HG03108 (cell line): Measurements from ENCODE around the gene C4orf50.

ENCODE experiments used
- ATAC-seq: cut with Tn5 transposase; IDR thresholded peaks from one replicate; pipeline ENCODE4 v1.9.1; 2021; ENCODE audit warnings: moderate library complexity; ENCODE audit not compliant: unreplicated experiment

The C4orf50 gene

DNA sequence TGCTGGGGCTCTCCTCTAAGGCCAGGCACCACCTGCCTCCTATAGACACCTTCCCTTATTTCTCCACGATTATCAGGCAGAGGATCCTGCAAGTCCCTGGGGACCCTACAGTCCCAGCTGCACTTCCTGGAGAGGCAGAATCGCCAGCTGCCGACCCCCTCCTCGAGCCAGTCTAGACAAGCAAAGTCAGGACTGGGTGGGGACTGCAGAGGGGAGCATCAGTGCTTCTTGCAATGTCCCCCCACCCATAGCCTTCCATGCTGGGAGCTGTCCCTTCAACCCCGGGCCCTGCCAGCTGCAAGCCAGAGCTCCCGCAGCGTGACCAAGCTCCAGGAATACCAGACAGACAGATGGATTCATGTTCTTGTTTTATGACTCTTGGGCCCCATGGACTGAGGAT is 124.0 kb downstream of the C4orf50 start:
- no peak for ATAC-seq

DNA sequence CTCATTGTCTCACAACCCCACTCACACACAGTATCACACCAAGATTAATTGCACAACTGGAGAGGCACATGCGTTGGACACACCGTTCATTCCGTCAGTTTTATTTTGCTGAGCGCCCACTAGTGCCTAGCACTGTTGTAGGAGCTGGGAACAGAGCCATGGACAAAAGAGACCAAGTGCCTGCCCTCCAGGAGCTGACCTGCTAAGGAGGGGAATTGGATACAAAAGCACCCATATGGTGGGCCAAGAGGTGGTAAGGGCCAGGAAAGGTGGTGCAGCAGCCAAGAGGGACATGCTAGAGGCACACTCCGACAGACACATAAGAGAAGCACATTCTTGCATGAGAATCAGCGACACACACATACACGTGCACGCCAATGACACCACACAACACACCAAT is 124.6 kb downstream of the C4orf50 start:
- ATAC-seq: no peak

DNA sequence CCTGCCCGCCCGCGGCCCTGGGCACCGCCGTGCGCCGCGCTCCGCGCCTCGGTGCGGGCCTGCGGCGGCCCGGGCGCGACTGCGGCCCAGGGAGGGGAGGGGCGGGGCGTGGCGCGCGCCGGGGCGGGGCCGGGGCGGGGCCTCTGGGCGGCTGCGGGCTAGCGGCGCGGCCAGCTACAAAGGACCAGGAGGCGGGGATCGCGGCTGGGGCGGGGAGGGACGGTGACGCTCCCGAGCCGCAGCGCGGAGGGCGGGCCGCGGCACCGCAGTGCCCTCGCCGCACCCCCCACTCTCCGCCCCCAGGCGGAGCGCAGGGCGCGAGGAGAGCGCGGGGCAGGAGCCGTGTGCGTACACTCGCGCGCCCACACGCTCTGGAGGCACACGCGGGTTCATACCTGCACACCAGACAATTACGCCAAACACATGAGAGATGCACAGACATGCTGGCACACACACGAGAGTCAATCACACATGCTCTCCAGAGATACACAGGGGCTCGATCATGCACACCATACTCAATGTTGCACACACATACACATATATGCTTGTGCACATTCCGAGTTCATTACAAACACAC is 125.1 kb downstream of the C4orf50 start, which contains the start of gene CRMP1:
Gene CRMP1 (minus strand): TSS at position 83 of the 577 bp plus-strand sequence. CDS start 117 bp downstream, outside the sequence.
- no peak for ATAC-seq

- no peak for ATAC-seq
Observed at GRCh38 chr4:5892323-5893003, 125.8 kb downstream of the C4orf50 start.

DNA sequence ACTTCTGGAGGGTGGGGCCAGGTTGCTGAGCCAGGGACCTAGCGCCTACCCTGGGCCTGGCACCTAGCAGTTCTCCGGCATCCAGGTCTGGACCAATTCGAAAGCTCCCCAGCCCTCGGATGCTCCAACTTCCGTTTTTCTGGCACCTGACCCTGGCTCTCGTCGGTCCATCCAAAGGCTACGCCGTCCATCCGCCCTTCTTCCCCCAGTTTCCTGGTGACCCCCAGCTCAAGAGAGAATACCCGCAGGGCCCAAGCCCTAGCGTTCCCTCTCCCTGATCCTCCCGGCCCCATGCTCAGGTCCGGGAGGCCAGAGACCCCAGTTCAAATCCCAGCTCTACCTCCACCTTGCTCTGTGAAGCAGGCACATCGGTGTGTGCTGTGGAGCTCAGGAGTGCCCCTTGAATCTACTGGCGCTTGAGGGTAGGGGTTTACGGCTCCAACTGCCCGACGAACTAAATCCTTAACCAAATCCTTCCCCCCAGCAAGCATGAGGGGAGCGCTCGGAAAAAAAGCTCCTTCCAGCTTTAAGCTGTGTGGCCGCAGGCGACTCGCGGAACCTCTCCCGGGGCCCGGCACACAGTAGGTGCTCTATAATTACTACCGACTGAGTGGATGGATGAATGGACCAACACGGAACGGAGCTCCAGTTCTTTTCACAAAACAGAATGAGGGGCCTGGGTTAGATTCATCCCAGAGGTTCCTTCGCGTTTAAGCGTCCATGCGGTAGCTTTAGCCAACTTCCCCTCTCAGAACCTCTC is 126.5 kb downstream of the C4orf50 start:
- no peak for ATAC-seq

- ATAC-seq: no peak
Observed at GRCh38 chr4:5890063-5890727, 128.0 kb downstream of the C4orf50 start.

DNA sequence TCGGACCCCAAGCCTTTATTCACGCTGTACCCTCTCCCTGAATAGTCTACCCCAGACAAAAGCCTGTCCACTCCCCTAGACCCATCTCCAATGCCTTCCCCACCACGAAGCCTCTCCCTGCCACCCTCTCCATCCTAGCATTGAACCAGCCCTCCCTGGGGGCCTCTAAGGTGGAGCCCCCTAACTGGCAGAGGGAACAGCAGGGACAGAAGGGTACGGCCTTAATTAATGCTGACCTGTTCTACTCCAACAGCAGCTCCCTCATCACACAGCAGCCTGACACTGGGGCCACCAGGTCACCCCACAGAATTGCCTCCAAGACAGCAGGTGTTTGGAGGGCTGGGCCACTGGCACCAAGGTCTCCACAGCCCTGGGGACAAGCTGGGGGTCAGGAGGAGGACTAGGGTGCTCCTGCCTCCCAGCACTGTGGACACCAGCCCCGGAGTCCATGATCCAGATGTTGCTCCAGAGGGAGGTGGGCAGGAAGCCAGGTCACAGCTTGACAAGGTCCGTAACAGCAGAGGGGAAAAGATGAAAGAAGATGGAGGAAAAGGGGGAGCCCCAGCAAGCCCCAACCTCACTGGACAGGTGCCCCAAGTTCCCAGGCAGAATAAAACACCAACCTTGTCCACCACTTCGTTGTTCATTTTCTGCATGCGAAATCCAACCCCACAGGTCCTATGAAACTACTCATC is 129.1 kb downstream of the C4orf50 start:
- no peak for ATAC-seq

DNA sequence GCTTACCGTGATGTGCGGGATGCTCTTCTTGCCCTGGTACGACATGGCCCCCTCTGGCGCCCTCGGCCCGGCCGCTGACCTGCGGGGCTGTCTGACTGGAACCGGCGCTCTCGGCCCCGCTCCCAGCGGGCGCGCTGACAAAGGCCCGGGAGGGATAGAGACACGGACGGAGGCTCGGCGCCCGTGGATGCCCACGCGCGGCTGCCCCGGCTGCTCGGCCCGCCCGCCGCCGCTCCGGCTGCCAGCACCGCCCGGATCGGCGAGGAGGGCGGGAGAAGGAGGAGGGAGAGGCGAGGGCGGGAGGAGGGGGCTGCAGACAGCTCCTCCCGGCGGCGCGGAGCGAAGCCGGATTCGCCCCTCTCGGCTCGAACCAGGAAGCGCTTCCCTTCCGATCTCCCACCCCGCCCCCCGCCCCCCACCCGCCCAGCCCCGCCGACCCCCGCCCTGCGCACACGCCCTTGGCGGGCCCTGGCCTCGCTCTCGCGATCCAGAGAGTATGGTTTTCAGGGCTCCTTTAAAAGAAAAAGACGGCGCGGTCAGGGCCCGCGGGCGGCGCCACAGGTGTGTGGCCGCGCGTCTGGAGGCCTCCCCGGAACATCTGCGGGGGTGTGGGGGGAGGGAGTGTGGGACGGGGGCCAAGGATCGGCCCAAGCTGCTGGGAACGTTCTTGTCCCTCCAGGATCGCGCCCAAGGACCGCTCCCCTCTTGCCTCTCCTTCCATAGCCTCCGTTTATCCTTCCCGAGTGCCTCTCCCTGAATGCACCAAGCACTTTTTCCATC is 129.8 kb downstream of the C4orf50 start:
- no peak for ATAC-seq

DNA sequence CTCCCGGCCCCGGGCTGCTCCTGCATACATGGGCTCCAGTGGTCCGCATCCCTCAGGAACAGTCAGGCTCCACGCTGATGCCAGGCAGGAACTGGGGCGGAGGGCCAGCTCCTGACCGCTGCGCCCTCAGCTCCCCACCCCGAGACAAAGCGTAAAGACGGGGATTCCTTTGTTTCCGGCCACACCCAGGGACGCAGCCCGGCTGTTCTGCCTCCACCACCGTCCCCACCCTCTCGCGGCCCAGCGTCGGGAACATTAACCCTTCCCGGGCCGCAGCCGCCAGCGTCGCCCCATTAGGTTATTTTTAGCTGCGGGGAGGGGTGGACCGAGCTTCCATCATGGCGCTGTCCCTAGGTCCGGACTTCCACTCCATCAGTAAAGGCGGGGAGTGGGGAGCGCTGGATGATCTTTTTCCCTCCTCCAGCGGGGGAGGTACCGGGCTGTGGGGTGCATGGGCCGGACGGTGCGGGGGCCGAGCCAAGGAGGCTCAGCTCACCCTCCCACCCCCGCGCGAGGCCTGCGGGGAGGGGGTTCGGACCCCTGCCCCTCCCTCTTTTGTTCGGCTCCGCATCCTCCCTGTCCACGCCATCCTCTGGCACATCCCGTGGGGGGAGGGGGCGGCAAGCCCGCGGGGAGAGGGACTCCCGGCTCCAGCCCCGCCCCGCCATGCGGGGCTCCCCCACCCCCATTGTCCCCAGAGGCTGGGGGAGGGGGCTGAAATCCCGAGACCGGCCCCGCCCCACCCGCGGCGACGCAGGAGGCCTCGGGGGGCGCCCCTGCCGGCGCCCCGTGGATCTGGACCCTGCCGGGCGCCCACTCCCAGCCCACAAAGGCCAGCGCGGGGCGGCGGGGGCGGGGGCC is 130.6 kb downstream of the C4orf50 start:
- no peak for ATAC-seq

- no peak for ATAC-seq
Observed at GRCh38 chr4:5887011-5887360, 131.2 kb downstream of the C4orf50 start.

DNA sequence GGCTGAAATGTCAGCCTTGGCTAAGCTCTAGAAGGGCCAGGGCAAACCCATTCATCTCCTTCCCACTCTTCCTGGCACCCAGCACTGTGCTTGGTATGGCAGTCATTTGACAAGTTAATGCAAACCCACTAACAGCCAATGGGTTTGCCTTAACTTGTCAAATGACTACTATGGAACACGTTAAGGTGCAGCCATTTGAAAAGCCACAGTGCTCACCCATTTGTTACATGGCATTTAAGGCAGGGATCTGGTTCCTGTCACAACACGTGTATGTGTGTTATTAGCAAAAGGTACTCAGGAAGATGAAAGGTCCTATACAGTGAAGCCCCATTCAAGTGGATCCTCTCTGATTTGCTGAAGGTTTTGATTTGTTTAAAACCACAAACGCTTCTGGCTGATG is 132.5 kb downstream of the C4orf50 start:
- no peak for ATAC-seq

DNA sequence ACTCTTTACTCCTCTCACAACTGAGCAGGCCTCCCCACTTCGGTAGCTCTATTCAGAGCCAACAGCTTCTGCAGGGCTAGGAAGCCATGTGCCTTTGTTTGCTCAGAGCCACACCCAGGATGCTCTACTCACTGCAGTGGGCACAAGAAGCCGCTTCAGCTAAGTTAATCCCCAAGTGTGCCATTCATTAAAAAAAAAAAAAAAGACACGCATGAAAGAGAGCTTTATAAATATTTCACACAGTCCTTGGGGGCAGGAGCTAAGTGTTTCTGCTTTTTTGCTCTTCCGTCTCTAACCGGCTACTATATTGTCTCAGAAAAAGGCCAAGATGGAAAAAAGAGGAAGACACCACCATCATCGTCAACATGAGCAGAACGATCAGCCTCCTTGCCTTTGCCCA is 133.4 kb downstream of the C4orf50 start:
- no peak for ATAC-seq

GRCh38 chr4:5883916-5884315 is 134.3 kb downstream of the C4orf50 start:
- no peak for ATAC-seq

GRCh38 chr4:5882947-5883346 is 135.3 kb downstream of the C4orf50 start:
- ATAC-seq: no peak

DNA sequence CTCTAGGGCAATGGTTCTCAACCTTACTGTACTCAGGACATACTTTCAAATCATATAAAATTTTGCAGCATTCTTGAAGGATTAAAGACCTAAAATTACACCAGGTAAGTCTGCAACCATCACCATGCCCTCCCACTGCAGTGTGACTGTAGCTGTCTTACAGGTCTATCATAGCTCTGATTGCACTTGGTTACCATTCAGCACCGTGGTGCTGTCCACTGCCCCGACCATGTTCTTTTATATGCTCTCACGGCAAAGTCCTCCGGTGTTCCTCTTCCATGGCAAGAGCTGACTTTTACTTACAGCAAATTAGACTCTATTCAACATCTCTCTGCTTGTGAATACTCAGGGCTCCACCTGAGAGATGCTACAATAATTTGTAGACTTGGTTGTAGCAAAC is 136.9 kb downstream of the C4orf50 start:
- no peak for ATAC-seq

GRCh38 chr4:5878359-5878758 is 139.9 kb downstream of the C4orf50 start:
- no peak for ATAC-seq

GRCh38 chr4:5877392-5877791 is 140.8 kb downstream of the C4orf50 start:
- ATAC-seq: no peak

- no peak for ATAC-seq
Observed at GRCh38 chr4:5874811-5875449, 143.3 kb downstream of the C4orf50 start.

GRCh38 chr4:5870701-5871100 is 147.5 kb downstream of the C4orf50 start:
- ATAC-seq: no peak
